KG1 (cell line): ENCODE measurements around the gene BNIP5.
A peak's percentile ranks its signal among the peaks of the same experiment; 100 is the strongest.
"Not testable (repeated sequence)": the region's sequence is repeated elsewhere in the genome, so short reads cannot be mapped to it uniquely, and the experiment has no call there.

ENCODE experiments used
- DNase-seq: peaks from one replicate; lab custom pipeline; 2025; lab: John Stamatoyannopoulos, UW

BNIP5 gene

GRCh38 chr6:36343109-36343680, 6.5 kb upstream of the BNIP5 start:
- DNase-seq: no peak

- DNase-seq: peak; percentile 17
Measured at GRCh38 chr6:36340618-36341454, 4.1 kb upstream of the BNIP5 start.

- no peak for DNase-seq
Measured at GRCh38 chr6:36340306-36340617, 3.6 kb upstream of the BNIP5 start.

DNA sequence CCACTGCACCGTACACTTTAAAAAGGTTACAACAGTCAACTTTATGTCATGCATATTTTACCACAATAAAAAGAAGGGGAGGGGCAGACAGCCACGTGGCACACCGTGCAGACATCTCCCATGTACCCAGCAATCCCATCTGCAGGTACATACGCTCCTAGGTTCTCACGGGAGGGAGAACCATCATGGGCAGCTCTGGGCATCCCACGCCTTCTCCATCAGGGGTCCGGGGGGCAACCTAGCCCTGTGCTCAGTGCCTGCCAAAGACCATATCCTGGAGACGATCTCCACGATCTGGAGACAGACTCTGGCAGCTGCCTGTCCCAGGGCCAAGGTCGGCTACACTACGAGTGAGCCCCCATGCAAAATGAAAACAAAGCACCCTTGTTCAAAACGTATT, 2.5 kb upstream of the BNIP5 start:
- DNase-seq: no peak

DNA sequence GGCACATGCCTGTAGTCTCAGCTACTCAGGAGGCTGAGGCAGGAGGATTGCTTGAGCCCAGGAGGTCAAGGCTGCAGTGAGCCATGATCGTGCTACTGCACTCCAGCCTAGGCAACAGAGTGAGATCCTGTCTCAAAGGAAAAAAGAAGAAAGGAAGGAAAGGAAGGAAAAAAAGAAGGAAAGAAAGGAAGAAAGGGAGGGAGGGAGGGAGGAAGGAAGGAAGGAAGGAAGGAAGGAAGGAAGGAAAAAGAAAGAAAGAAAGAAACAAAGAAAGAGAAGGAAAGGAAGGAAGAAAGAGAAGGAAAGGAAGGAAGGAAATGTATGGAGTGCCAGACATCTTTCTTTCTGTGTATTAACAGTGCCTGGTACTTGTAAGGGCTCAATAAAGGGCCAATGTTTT, 1.5 kb upstream of the BNIP5 start:
- not testable (repeated sequence) for DNase-seq

GRCh38 chr6:36337814-36338213, 1.1 kb upstream of the BNIP5 start:
- DNase-seq: no peak

- no peak for DNase-seq
Measured at GRCh38 chr6:36336208-36336710, 429 bp downstream of the BNIP5 start.

- DNase-seq: no peak
Measured at GRCh38 chr6:36335465-36336207, 1.1 kb downstream of the BNIP5 start.

GRCh38 chr6:36334832-36335459, 1.7 kb downstream of the BNIP5 start:
- DNase-seq: no peak

DNA sequence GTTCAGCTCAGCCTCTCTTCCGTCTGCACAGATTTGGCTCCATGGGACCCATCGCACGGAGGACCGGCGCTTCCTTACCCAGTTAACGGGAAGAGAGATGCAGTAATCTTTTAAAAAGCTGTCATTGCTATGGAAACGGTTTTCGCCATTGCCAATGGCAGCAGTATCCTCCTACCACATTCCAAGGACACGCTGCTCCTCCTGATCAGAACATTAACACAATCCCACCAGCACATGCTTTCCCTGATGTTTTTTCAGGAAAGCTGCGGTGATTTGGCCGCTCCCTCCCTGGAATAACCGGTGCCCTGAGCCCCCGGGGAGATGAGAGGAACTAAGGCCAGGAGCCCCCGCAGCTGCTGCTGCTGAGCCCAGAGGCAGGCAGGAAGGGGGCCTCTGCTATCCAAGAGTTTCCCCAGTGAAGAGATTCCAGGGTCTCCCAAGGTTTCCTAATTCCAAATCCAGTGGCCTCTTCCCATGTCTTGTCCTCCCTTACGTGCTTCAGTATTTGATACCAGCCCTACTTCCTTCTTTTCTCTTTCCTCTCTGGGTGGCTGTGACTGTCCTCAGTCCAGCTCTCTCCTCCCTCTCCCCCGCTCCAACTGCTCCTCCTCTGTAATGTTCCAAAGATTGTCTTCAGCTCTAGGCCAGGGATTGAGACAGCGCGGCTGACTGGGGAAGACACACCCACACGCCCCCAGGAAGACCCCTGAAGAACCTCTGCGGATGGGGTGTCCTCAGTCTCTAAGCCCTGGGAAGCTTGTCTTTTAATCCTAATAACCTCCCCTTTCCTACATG, 2.6 kb downstream of the BNIP5 start:
- no peak for DNase-seq

DNA sequence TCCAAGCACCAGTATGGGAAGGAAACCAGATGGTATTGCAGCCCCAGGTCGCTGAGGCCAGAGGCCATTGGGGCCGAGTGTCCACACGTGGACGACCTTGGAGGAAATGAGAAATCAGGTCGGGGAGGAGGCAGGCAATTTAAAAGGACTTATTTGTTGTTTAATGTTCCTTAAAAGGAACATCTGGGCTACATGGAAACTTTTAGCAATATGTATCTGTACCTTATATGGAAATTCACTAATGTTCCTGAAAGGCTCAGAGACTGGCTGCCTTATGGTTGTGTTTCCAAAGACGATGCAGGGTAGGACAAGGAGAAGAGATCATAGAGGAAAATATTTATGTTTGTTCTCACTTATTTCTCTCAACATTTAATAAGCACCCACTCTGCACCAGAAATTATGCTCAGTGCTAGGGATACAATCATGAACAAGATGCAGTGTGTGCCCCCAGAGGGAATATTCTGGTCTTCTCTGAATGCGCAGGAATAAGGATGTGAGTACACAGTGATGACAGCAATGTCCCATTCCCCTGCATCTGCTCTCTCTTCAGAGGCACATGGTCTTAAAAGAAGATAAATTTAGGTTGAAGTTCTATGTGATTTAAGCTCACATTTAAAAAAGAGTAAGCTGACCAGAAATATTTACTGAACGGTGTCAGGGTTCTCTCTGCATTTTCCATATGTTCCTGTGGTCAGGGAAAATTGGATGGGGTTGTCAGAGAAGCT, 3.4 kb downstream of the BNIP5 start:
- DNase-seq: no peak

GRCh38 chr6:36331381-36331780, 5.3 kb downstream of the BNIP5 start:
- DNase-seq: no peak

DNA sequence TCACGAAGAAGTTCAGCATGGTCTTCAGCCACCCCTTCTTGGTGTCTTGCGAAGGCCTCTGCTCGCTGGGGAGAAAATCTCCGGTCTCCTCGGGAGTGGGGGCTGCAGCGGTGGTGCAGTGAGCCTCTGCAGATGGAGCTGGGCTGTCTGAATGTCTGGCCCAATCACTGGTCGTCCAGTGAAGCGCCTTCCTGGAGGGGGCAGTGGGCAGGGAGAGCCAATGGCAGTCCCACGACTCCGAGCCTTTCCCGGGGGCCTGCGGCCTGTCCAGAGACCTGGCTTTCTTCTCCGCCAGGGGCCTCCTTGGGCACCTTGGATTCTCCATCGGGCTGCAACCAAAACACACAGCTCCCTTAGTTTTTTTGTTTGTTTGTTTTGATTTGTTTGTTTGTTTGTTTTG, 6.3 kb downstream of the BNIP5 start:
- no peak for DNase-seq

DNA sequence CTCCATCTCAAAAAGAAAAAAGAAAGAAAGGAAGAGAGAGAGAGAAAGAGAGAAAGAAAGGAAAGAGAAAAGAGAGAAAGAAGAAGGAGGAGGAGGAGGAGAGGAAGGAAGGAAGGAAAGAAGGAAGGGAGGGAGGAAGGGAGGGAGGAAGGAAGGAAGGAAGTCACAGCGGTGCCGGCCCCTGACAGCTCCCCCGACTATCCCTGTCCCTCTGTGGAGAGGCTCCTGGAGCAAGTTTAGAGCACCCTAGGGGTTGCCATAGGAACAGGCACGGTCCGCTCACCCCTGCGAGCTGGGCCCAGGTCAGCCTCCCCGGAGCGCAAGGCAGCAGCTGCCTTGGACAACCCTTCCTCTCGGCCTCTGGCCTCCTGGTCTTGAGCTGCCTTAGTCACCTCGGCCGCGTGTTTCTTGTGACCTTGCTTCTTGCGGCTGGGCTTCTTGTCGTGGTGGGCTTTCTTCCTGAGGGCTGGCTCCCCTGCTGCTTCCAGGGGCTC, 6.8 kb downstream of the BNIP5 start:
- DNase-seq: no peak

GRCh38 chr6:36328600-36328999, 8.1 kb downstream of the BNIP5 start:
- DNase-seq: no peak

GRCh38 chr6:36327919-36328236, 8.8 kb downstream of the BNIP5 start:
- no peak for DNase-seq

DNA sequence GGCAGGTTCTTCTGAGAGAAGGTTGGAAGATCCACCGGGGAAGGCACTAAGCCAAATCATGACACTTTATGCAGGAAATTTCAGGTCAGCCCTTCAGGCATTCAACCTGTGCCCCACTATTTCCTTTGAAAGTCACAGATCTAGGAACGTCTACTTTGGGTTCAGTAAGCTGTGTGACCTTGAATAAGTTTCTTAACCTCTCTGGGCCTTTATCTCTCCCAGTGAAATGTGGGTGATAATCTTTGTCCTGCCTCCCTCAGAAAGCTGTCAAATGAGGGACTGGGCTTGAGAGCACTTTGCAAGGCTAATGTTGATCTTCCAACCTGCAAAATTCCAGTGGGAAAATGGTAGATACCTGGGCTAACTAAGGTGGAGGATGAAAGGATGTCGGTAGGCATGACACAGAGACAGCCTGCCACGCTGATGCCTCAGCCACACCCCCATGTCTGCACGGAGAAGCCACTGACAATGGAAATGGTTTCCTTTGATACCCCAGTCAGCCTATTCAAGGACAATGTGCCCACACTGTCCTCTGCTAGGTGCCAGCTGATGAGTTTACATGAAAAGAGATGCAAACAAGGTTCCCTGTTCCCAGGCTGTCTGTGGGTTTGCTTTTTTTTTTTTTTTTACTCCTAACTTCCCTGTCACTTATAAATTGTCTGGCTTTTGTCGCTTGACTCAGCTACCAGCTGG, 9.3 kb downstream of the BNIP5 start:
- DNase-seq: no peak

DNA sequence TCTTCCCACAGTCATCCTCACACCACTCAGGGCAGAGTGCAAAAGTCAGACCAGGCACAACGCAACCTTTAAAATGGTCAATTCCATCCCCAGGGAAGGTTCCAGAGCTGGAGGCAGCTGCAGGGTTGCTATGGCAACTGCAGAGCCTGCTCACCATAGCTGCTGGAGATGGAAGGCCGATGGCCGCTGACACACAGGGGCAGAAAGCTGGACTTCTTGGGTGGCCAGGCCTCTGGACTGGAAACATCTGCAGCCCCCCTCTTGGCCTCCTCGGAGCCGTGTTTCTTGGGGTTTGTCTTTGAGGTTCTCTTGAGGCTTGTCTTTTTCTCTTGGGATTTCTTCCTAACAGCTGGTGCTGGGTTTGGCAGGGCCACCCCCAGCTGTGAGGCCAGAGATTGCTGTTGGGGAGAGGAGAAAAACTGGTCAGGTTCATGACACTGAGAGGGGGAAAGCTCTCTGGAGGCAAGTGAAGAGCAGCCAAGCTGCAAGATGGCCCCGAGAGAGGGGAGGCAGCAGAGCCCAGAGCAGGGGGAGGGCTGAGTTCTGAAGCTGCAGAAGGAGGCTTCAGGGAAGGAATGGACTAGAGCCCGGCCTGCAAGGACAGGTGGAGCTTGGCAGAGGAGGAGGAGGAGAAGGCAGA, 10.2 kb downstream of the BNIP5 start:
- DNase-seq: no peak

GRCh38 chr6:36324715-36325114, 12.0 kb downstream of the BNIP5 start:
- no peak for DNase-seq

DNA sequence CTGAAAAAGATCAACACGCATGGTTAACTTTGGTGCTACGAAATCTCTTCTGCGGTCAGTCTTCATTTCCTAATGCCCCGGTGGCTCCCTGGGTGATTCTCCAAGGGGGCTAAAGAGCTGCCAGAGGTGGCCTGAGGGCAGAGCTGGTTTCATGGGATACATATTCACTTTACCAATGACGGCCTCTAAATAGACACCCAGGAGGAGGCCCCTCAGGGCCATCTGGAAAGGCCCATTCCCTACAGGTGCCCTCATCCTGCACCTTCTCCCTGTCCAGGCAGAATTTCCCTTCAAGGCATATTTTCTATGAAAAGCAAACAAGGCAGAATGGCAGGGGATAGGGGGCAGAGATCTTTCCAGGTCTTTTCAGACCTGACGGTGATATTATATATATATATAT, 12.5 kb downstream of the BNIP5 start:
- DNase-seq: no peak
